C4-2B (cell line): ENCODE results near the gene RASA3.
"Not testable (repeated sequence)": the region's sequence is repeated elsewhere in the genome, so short reads cannot be mapped to it uniquely, and the experiment has no call there.

ENCODE experiments used
- H3K27ac ChIP-seq: fragments of 450-650 bp; 2 replicates; pipeline ENCODE4 v1.5.1; 2017
- ZFX ChIP-seq: fragments of 450-650 bp; IDR thresholded peaks from 2 replicates; pipeline ENCODE4 v1.6.1; 2017
- TF ChIP-seq, protein P1 (sequence below): fragments of 450-650 bp; conservative IDR thresholded peaks from 2 replicates; pipeline ENCODE4 v1.5.1; 2017; ENCODE audit warnings: mild to moderate bottlenecking

RASA3 gene

GRCh38 chr13:114099918-114100445 is 32.4 kb downstream of the RASA3 start:
- TF ChIP-seq, protein P1, sequence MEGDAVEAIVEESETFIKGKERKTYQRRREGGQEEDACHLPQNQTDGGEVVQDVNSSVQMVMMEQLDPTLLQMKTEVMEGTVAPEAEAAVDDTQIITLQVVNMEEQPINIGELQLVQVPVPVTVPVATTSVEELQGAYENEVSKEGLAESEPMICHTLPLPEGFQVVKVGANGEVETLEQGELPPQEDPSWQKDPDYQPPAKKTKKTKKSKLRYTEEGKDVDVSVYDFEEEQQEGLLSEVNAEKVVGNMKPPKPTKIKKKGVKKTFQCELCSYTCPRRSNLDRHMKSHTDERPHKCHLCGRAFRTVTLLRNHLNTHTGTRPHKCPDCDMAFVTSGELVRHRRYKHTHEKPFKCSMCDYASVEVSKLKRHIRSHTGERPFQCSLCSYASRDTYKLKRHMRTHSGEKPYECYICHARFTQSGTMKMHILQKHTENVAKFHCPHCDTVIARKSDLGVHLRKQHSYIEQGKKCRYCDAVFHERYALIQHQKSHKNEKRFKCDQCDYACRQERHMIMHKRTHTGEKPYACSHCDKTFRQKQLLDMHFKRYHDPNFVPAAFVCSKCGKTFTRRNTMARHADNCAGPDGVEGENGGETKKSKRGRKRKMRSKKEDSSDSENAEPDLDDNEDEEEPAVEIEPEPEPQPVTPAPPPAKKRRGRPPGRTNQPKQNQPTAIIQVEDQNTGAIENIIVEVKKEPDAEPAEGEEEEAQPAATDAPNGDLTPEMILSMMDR, result no peak
- no peak for TF ChIP-seq ZFX
- H3K27ac ChIP-seq, result peak overlapping the region; percentile 36; the same call in 1 of the 2 replicates

DNA sequence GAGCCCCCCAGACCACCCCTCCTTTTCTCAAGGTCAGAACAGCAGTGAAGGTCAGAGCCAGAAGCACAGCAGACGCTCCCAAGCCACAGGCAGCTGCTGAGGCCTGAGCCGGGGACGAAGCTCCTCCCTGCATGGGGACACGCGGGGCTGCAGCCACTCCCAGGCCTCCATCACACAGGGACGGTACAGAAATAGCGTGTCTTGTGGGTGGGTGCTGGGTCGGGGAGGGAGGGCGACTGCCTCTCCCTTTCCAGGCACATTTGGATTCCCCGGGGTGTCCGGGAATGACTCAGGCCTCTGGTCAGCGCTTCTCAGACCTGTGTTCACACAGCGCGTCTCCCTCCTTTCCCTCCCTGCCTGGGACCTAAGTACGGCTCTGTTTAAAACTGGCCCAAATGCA is 33.2 kb downstream of the RASA3 start:
- no peak overlapping the region for H3K27ac ChIP-seq
- no peak for TF ChIP-seq ZFX
- TF ChIP-seq, protein P1, result no peak

DNA sequence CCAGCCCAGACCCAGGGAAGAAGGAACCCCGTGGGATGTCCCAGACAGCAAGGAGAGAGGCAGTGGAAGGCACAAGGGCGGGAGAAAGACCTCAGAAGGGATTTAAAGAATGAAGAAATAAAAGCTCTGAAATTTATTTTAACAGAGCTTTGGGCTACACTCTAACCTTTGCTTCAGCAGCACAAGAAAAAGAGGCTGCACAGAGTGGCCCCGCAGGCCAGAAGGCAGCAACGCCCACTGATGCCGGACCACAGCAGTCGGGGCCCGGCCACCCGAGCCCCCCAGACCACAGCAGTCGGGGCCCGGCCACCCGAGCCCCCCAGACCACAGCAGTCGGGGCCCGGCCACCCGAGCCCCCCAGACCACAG is 33.8 kb downstream of the RASA3 start:
- H3K27ac ChIP-seq, result not testable (repeated sequence)

DNA sequence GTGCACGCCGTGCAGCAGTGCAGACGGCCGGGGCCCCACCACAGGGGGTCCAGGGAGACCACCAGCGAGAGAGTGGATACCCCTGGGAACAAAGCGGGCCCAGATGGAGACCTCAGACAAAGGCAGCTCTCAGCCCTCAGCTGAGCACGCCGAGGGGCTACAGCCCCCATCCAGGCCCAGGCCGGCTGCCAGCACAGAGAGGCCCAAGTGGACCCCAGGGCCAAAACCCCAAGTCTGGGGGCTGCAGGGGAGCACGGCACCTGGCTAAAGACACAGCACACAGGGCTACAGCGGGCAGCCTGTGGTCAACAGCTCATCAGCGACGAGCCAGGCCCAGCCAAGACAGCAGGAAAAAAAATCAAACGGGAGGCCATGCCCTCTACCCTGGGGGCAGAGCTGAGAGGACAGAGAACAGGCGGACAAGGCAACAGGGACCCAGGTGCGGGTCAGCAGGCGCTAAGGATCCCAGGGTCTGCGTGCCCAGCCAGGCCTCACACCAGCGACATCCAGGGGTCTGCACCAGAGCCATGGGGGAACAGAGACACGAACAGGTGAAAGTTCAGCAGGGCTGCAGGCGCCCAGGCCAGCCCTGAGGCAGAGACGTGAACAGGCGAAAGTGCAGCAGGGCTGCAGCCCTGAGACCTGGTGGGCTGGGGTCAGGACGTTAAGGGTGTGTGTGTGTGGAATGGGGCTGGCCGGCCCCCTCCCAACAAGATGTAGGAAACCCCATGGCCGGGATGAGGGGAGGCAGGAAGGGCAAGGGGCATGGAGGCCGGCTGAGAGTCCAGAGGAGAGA is 34.3 kb downstream of the RASA3 start:
- no peak overlapping the region for H3K27ac ChIP-seq
- TF ChIP-seq, protein P1, result no peak
- TF ChIP-seq ZFX, result no peak

DNA sequence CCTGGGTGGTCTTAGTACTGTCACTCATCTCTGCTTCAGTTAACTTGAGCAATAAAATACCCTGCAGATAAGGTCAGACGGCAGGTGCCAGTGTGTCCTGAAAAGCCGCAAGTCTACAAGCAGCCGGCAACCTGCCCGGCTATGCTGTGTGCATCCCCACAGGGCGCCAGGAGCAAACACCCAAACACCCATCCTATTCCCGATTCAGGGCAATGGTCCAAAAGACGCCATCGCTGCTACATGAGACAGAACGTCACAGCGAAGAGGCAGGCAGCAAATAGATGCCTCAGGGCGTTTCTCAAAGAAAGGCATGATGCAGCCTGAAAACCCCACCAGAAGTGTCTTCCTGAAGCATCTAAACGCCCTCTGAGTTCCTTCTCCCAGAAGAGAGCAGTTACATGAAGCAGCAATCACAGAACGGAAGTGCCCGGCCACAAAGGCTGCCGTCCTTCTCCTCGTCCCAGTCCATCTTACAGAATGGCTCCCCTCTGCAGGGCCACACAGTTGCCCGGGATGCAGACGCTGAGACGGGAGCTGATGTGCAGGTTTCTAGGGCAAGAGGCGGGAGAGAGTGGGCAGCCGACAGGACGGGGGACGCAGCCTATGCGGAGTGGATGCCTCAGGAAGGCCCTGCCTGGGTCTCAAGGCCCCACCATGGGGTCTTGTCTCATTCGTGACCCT is 35.1 kb downstream of the RASA3 start:
- TF ChIP-seq ZFX, result no peak
- TF ChIP-seq, protein P1, result no peak
- no peak overlapping the region for H3K27ac ChIP-seq

- no peak overlapping the region for H3K27ac ChIP-seq
- no peak for TF ChIP-seq ZFX
- TF ChIP-seq, protein P1, result no peak
These were observed 35.6 kb downstream of the RASA3 start for GRCh38 chr13:114096811-114097211.

DNA sequence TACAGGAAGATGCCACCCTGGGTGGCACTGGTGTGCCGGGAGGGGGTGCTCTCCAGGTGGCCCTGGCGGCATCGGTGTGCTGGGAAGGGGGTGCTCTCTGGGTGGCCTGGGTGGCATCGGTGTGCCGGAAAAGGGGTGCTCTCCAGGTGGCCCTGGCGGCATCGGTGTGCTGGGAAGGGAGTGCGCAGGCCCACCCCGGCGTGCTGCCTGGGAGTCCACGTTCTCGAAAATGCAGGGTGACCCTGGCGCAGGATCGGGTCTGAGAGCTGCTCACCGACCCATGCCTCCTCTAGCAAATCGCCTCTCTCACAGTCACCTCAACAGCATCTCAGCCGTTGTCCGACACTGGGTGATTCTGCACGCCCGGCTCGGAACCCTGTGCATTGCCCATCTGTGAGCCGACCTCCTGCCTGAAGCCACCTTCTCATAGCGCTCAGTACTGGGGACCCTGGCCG is 36.4 kb downstream of the RASA3 start:
- TF ChIP-seq, protein P1, result no peak
- no peak for TF ChIP-seq ZFX
- H3K27ac ChIP-seq, result no peak overlapping the region
